HG03196 (cell line): ENCODE results near the gene RRAS.
"Not testable (repeated sequence)": the region's sequence is repeated elsewhere in the genome, so short reads cannot be mapped to it uniquely, and the experiment has no call there.

Source experiments
- ATAC-seq: cut with Tn5 transposase; IDR thresholded peaks from one replicate; pipeline ENCODE4 v1.9.1; 2021; ENCODE audit not compliant: unreplicated experiment

Gene RRAS

DNA sequence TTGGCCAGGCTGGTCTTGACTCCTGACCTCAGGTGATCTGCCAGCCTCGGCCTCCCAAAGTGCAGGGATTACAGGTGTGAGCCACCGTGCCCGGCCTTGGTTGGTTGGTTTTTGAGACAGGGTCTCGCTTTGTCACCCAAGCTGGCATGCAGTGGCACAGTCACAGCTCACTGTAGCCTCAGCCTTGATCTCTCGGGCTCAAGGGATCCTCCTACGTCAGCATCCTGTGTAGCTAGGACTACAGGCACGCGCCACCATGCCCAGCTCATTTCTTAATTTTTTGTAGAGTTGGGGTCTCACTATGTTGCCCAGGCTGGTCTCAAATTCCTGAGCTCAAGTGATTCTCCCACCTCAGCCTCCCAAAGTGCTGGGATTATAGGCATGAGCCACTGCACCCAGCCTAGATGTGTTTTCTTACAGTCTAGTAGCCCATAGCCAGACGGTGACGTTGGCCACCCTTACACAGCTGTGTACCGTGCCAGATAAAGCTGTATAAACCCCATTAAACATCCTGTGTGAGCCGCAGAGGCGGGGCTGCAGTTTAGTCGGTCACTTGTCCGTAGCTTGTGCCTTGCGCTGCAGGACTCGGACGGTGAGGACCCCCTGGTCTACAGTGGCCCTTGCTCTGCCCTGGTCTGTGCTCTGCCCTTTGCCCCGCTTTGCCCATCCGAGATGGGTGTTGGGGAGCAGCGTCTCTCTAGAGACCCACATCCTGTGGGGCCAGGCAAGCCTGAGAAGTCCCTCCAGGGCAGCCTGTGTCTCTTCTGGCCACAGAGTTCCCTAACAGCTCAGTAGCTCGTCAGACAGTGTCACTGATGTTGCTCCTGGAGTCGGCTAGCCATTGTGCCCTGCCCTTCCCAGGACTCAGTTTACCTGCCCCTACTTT lies 15.9 kb upstream of the RRAS start:
- ATAC-seq: no peak

DNA sequence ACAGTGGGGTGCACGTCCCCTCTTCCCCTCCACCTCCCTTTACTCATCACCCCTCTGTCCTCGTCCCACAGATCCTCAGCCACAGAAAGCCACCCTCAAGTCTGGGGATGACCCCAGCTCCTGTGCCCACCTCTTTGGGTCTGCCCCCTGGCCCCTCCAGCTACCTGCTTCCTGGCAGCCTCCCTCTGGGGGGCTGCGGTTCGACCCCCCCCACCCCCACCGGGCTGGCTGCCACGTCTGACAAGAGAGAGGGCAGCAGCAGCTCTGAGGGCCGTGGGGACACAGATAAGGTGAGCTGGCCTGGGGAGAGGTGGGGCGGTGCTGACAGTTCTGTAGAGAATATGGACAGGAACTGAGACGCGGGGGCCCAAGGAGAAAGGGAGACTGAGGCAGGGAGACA lies 14.6 kb upstream of the RRAS start:
- ATAC-seq: no peak

DNA sequence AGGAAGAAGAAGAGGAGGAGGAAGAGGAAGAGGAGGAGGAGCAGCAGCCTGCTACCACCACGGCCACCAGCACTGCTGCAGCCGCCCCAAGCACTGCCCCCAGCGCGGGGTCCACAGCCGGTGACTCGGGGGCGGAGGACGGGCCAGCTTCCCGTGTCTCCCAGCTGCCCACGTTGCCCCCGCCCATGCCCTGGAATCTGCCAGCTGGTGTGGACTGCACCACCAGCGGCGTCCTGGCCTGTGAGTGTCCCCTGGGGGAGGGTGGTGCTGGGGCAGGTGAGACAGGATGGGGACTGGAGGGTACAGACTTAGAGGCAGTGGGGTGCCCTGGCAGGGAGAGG lies 13.5 kb upstream of the RRAS start:
- ATAC-seq: no peak

DNA sequence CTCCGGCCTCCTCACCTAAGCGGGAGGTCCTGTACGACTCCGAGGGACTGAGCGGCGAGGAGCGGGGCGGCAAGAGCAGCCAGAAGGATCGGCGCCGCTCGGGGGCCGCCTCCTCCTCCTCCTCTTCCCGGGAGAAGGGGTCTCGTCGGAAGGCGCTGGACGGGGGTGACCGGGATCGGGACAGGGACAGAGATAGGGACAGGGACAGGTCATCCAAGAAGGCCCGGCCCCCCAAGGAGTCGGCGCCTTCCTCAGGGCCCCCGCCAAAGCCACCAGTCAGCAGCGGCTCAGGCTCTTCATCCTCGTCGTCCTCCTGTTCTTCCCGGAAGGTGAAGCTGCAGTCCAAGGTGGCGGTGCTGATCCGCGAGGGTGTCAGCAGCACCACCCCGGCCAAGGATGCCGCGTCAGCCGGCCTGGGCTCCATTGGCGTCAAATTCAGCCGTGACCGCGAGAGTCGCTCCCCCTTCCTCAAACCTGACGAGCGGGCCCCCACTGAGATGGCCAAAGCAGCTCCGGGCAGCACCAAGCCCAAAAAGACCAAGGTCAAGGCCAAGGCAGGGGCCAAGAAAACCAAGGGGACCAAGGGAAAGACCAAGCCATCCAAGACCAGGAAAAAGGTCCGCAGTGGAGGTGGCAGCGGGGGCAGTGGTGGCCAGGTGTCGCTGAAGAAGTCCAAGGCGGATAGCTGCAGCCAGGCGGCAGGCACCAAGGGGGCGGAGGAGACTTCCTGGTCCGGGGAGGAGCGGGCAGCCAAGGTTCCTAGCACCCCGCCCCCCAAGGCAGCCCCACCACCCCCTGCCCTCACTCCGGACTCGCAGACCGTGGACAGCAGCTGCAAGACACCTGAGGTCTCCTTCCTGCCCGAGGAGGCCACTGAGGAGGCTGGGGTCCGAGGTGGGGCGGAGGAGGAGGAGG lies 12.9 kb upstream of the RRAS start:
- no peak for ATAC-seq

DNA sequence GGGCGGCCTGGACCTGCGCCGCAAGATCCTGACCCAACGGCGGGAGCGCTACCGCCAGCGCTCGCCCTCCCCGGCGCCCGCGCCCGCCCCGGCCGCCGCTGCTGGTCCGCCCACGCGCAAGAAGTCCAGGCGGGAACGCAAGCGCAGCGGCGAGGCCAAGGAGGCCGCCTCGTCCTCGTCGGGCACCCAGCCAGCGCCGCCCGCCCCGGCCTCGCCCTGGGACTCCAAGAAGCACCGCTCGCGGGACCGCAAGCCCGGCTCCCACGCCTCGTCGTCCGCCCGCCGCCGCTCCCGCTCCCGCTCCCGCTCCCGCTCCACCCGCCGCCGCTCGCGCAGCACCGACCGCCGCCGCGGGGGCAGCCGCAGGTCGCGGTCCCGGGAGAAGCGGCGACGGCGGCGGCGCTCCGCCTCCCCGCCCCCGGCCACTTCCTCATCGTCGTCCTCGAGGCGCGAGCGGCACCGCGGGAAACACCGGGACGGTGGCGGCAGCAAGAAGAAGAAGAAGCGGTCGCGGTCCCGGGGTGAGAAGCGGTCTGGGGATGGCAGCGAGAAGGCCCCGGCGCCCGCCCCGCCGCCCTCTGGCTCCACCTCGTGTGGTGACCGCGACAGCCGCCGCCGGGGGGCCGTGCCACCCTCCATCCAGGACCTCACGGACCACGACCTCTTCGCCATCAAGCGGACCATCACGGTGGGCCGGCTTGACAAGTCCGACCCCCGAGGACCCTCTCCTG lies 12.0 kb upstream of the RRAS start:
- no peak for ATAC-seq

DNA sequence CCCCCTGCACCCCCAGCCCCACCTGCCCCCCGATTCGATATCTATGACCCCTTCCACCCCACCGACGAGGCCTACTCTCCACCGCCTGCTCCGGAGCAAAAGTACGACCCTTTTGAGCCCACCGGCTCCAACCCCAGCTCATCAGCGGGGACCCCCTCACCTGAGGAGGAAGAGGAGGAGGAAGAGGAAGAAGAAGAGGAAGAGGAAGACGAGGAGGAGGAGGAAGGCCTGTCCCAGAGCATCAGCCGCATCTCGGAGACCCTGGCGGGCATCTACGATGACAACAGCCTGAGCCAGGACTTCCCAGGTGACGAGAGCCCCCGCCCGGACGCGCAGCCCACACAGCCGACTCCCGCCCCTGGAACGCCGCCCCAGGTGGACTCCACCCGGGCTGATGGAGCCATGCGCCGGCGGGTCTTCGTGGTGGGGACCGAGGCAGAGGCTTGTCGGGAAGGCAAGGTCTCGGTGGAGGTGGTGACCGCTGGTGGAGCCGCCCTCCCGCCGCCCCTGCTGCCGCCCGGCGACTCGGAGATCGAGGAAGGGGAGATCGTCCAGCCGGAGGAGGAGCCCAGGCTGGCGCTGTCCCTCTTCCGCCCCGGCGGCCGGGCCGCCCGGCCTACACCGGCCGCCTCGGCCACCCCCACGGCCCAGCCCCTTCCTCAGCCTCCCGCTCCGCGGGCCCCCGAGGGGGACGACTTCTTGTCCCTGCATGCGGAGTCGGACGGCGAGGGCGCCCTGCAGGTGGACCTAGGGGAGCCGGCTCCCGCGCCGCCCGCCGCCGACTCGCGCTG lies 11.3 kb upstream of the RRAS start:
- ATAC-seq: no peak

DNA sequence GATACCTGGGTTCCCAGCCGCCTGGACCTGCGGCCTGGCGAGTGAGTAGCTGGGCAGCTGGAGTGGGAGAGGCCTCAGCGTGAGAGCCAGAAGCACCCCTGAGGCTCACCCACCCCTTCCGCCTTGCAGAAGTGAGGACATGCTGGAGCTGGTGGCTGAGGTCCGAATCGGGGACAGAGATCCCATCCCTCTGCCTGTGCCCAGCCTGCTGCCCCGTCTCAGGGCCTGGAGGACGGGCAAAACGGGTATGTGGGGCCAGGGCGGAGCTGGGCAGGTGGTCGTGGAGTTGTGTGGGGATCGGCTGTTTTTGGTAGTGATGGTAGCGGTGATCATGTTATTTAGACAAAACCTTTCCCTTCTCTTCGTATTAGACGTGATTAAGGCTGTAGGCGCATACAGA lies 6.6 kb upstream of the RRAS start:
- ATAC-seq: no peak

DNA sequence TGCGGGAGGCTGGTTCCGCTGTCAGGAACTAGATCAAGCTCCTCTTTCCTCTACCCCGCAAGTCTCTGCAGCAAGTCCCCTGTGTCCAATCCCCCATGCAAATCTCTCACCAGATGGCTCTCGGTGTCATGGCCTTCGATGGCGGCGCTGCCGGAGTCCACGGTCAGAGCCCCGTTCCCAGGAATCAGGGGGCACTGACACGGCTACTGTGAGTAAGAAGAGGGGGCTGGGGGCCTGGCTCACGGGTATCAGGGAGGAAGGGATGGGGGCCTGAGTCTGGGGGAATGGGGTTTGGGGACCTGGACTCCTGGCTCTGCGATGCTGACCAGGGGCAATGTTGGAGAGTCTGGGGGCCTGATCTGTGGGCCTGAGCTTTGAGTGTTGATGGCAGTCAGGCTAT lies 6.1 kb upstream of the RRAS start:
- no peak for ATAC-seq

DNA sequence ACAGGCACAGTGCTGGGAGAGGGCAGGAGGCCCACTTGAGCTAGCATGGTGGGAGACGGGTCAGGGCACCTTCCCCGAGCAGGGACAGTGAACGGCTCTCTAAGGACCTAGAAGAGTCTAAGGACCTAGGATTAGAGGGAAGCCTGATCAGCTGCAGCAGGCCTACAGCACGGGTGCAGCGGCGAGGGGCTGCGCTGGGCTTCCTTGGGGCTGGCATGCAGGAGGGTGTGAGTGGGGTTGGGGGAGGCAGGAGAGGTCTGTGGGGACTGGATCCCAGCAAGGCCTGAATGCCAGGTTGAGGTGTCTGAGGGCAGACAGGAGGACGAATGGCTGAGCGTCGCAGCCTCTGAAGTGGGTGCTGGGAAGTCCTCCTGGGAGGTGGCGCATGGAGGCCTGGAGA lies 5.6 kb upstream of the RRAS start:
- ATAC-seq: no peak

DNA sequence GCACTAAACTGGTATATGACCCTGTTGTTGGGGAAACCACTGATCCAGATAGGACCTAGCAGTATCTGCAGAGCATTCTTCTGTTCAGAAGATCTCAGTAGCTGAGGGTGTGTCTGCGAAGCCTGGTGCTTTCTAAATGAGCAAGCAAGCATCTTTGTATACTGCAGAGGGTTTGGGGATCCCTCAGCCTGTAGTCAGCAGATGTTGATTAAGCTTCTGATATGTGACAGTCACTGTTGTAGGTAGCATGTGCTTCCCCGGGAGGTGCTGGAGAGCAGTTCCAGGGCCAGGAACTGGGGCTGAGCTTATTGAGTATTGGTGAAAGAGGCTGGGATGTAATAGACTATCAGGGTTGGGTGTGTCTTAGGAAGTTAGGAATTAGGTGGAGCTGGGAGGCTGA lies 3.5 kb upstream of the RRAS start:
- no peak for ATAC-seq

DNA sequence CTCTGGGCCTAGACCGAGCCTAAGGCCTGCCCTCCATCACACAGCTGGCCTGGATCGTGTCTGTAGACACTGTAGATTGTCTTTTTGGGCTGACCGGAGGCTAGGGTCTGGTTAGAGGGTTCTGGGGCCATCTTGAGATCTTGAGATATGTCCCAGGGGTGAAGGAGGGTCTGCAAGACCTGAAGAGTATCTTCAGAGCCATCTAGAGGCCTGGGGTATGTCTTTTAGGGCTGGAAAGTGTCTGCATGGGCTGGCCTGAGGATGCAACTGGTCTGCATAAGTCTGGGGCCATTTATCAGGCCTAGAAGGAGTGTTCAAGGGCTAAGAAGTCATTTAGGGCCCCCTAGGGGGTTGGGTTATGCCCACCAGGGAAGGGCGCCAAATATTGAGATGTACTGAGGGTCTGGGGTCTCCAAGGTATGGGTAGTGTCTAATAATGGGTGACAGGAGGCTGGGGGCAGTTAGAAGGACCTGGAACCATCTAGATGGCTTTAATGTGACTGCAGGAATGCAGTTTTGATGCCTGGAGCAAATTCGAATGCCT lies 2.6 kb upstream of the RRAS start:
- no peak for ATAC-seq

DNA sequence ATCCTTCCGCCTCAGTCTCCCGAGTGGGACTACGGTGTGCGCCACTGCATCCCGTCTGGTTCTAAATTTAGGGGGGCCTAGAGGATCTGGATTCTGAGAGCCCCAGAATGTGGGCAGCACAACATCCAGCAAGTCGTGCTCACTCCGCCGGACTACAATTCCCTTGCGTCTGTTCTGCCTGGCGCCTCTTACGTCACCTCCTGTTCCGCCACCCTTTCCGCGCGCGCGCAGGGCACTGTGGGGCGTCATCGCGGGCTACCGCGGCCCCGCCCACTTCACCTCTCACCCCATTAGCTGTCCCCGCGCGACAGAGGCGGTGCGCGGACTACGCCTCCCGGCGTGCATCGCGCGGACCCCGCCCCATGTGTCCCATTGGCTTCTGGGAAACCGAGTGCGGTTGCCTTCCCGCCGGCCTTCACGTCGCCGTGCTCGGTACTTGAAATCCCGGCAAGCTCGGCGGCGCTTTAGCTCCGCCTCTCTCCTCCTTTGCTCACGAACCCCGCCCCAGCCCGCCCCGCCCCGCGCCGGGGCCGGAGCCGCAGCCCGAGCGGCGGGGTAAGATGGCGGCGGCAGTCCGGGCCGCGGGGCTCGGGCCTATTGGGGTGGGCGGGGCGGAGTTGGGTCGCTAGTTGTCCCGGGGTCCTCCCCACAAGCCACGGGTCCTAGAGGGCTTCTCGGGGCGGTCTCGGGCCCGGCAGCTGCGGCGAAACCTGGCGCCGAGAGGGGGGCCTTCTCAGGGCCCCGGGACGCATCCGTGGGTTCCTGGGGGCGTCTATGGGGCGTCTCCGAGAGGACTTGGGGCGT lies 1.9 kb upstream of the RRAS start, which contains the start of gene SCAF1:
Gene SCAF1, plus strand, starts transcription at position 522 of the 804 bp plus-strand sequence. CDS start 2,818 bp downstream, outside the sequence.
- peak; percentile 55 for ATAC-seq

DNA sequence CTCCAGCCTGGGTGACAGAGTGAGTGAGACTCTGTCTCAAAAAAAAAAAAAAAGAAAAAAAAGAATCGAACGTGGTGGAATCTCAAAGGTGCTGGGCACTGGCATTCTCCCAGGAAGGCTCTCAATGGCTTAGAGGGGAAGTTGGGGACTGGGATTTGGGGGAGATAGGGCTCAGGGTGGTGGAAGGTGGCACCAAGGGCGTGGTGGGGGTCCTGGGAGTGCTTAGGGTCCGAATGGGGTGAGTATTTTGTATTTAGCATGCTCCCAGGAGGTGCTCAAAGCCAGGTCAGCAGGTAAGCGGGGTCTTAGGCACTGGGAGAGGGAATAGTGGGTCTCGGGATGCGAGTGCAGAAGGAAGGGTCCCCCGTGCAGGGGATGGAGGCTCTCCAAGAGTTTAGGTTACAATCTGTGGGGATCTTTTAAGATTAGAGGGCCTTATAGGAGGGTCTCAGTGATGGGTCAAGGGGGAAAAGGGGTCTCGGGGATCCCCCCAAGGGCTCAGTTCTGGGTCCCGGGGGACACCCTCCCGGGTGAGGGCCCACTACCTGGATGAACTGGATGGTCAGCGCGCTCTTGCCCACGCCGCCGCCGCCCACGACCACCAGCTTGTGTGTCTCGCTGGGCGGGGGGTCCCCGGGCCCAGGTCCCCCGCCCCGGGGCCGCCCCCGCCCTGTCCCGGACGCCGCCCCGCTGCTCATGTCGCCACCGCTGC lies 386 bp downstream of the RRAS start:
- ATAC-seq: no peak

DNA sequence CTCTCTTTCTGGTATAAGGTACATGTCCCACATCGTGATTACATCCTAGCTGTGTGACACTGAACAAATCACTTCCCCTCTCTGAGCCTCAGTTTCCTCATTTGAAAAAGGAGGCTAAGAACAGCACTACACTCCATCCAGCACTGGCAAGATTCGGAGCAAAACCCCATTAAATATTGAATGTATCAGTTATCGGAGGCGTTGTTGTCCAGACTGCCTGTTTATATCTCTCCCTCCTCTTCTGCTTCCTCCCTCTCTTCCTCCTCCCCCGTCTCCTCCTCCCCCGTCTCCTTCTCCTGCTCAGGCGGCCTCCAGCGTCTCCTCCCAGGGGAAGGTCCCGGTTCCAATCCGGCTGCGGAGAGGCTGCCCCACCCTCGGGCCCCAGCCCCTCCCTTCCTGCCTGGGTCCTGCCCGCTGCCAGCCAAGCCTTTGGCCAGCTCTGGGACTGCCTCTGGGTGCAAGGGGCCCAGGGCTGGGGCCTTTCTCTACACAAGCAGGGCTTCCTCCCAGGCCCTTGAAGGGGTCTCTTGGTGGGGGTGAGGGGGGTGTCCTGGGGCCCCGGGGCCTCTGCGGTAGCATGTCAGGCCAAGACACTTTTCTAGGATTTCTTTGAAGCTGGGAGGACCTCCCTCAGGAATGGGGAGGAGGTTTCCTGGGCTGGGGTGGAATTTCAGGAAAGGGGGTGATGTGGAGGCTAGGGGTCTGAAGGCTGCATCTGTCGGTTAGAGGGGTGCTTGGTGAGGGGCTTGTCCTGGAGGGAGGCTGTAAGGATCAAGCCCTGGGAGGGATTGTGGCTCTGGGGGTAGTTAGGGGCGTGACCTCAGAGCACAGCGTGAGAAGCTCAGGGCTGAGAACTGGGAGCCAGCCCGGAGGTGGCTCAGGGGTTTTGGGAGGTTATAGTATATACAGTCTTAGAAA lies 1.9 kb downstream of the RRAS start:
- no peak for ATAC-seq

DNA sequence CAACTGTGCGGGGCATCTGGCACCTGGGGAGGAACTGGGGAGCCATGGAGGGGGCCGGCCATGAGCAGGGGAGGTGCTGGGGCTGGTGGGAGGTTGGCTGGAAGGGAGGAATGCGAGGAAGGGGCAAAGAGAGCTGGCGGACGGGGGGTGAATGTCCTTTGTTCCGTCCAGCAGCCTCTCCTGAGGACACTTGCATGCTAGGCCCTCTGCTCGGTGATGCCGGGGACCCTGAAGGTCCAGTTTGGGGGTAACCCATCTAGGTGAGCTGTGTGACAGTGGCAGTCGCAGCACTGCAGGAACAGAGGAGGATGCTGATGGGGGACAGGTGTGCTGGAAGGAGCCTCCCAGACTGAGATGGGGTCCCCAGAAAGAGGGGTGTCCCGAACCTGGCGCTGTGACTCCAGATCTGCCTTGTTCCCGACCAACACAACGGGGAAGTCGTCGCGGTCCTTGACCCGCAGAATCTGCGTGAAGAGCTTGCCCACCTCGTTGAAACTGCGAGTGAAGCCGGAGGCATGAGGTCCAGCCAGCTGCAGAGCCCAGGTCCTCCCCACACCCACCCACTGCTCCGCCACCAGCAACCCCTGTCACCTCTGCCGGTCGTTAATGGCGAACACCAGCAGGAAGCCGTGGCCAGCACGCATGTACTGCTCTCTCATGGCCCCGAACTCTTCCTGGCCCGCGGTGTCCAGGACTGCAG lies 3.6 kb downstream of the RRAS start:
- ATAC-seq: no peak

DNA sequence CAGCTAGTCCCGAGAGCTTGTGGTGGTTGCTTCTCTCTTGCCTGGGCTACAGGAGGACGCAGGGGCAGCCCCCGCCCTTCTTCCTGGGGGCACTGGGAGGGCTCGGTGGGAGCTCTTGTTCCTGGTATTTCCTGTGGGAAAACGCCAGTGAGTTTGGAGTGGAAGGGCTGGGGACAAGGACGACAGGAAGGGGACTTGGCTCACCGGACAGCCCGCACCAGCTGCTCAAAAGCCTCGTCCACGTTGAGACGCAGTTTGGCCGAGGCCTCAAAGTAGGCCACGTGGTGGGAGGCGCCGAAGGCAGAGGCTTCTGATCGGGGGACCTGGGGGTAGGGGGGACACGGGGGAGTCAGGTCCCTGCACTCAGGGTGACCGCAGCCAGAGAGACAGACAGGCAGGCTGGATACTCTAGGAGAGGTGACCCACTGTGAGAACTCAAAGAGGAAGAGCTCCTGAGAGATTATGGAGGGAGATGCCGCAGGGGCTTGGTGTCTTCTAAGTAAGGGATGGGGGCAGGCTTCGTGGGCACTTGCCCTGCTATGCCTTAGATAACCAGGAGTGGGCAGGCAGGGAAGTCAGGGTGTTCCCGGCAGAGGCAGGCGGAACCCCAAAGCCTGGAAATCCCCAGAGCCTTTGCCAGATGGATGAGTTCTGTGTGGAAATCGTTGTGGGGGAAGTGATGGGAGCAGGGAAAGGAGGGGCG lies 4.3 kb downstream of the RRAS start:
- no peak for ATAC-seq

DNA sequence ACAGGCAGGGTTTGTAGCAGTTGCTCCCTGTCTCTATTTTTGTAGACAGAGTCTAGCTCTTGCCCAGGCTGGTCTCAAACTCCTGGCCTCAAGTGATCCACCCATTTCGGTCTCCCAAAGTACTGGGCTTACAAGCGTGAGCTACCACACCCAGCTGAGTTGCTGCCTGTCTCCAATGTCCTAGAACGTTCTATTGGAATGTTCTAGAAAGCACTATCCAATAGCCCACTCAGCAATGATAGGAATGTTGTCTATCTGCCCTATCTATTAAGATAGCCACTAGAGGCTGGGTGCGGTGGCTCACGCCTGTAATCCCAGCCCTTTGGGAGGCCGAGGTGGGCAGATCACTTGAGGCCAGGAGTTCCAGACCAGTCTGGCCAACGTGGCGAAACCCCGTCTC lies 6.7 kb downstream of the RRAS start:
- ATAC-seq: not testable (repeated sequence)
